ENCODE measurements around the gene SMARCC1. TPM values are rescaled to one million over a fixed set of nuclear protein-coding genes. Genes with fewer than 3 reads are reported as not detected.

The SMARCC1 gene
- total RNA-seq, 1 donor, result 44.5 TPM

DNA sequence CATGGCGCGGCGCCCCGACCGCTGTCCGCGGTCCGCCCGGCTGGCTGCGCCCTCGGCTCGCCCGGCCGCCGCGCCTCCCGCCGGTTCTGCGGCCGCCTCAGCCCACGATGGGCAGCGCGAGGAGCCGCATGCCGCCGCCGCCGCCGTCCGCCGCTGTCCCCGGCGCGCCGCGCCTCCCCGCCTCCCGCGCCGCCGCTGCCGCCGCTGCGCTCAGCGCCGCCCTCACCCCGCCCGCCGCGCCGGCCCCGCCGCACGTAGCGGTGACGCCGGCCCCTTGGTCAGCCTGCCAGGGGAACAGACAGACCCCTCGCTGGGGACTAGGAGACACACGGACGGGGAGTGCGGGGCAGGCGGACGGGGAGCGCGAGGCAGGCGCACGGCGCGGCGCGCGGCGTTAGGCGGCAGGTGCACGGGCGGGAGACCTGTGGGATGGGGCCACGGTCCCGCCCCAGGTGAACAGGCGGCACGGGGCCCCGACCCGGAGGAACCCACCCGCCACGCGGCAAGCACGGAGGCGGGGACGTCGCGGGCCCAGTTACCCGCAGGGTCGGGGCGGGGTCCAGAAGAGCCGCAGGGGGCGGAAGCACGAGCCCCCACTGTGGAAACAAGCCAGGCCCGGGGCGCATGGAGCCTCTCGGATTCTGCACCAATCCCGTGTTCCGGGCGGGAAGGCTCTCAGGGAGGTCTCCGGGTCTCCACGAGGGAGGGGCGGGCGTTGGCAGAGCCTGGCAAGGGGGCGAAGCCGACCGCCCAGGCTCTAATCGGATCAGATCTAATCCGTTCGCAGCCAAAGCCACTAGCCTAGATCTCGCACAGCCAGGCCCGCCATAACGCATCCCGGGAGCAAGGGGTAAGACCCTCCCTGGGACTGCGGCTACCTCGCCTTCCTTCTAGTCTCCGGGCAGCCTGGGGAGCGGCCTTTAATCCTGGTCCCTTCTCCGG lies 202.7 kb downstream of the SMARCC1 start, which contains the start of gene CSPG5:
Gene CSPG5, minus strand, starts transcription at position 175 of the 942 bp plus-strand sequence. Its CDS starts 172 bp downstream, at position 3.
- DNase-seq (ENCODE audit: low read depth), result no peak
- TF ChIP-seq, protein P1, sequence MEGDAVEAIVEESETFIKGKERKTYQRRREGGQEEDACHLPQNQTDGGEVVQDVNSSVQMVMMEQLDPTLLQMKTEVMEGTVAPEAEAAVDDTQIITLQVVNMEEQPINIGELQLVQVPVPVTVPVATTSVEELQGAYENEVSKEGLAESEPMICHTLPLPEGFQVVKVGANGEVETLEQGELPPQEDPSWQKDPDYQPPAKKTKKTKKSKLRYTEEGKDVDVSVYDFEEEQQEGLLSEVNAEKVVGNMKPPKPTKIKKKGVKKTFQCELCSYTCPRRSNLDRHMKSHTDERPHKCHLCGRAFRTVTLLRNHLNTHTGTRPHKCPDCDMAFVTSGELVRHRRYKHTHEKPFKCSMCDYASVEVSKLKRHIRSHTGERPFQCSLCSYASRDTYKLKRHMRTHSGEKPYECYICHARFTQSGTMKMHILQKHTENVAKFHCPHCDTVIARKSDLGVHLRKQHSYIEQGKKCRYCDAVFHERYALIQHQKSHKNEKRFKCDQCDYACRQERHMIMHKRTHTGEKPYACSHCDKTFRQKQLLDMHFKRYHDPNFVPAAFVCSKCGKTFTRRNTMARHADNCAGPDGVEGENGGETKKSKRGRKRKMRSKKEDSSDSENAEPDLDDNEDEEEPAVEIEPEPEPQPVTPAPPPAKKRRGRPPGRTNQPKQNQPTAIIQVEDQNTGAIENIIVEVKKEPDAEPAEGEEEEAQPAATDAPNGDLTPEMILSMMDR (IDR thresholded peaks at IDR 0.05; ENCODE audit: insufficient read depth, low read length), result no peak
- H3K4me3 ChIP-seq (ENCODE audit: low read depth, low read length), result peak within 1 kb of the TSS; percentile 58

DNA sequence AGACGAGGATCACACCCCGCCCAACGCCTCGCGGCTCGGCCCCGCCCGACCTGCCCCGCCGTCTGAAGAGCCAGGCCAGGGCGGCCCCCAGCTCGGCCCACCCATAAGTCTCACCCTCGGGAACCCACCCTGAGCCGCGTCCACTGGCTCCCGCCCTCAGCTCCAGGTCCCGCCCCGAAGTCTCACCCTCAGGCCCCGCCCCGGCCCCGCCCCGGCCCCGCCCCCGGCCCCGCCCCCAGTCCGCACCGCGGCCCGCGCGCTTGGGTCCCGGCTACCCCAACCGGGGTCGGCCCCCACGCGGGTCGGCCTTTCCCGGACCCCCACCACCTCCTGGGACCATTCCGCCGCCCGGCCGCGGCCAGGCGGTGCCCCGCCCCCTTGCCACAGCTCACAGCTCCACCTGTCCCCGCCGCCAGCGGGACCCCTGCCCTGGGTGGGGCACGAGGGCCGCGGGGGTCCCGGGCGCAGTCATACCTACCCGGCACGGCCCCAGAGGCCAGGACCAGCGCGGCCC lies 203.5 kb downstream of the SMARCC1 start:
- no peak for DNase-seq (ENCODE audit: low read depth)
- TF ChIP-seq, protein P1 (IDR thresholded peaks at IDR 0.05; ENCODE audit: insufficient read depth, low read length), result no peak
- H3K4me3 ChIP-seq (ENCODE audit: low read depth, low read length), result peak overlapping the region; percentile 58

DNA sequence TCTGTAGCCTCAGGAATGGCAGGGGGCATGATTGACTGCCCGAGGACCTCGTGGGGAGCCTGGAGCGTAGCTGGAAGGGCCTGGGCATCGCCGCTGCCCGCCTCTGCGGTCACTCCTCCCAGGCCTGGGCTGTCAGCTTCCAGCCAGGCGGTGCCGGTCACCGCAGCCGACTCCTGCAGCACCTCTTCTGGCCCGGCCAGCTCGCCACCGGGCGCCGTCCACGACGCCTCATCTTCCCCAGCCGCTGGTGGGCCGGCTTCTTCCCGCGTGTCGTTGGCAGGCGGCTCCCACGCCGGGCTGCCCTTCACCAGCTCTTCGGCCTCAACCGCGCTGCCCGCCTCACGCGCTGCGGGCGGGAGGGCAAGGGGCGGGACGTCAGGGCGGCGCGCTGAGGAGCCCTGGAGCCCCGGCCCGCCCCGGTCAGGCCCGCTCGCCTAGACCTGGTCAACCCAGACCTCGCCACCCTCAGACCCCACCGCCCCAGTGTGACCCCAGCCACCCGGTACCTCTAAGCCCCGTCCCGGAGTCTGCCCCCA lies 204.0 kb downstream of the SMARCC1 start:
- peak overlapping the region; percentile 45 for H3K4me3 ChIP-seq (ENCODE audit: low read depth, low read length)
- TF ChIP-seq, protein P1 (IDR thresholded peaks at IDR 0.05; ENCODE audit: insufficient read depth, low read length), result no peak
- DNase-seq (ENCODE audit: low read depth), result no peak

DNA sequence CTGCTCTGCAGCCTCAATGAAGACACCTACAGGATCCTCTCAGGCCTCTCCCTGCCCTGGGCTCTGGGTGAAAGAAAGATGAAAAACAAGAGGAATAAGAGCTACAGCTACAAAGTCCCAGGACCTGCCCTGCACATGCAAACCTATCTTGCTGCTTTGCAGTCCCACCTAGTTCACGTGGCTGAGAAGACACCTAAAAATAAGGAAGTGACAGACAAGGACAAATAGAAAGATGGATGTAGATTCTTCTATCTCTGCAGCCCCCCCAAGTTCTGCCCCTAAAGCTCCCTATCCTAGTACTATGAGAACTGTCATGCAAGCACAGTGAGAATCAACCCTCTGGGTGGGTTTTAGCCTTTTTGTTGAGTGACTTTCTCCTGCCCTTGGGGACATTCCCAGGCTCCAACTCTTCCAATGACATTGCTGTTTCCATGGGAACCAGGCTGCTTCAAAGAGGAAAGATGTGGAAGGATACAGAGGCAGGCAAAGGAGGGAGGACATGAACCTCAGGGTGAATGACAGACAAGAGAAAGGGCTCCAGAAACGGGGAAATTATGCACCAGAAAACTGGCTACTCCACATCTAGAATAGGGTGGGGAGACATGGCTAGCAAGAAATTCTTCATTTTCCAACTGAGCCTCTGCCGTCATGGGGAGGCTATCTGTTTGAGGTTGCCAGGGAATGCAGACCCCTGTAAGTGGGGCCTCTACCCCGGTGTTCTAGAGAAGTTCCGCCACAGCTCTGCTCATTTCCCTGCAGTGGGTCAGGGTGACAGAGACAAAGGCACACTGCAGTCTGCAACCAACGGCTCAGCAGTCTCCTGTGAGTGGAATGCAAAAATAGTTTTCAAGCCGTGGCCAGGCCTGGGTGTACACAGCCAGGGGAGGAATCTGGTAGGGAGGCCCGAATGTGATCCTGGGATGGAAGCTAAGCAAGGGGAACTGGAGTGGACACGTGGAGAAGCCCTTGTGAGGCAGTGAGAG lies 208.2 kb downstream of the SMARCC1 start:
- TF ChIP-seq, protein P1 (IDR thresholded peaks at IDR 0.05; ENCODE audit: insufficient read depth, low read length), result no peak
- H3K4me3 ChIP-seq (ENCODE audit: low read depth, low read length), result no peak overlapping the region
- no peak for DNase-seq (ENCODE audit: low read depth)

DNA sequence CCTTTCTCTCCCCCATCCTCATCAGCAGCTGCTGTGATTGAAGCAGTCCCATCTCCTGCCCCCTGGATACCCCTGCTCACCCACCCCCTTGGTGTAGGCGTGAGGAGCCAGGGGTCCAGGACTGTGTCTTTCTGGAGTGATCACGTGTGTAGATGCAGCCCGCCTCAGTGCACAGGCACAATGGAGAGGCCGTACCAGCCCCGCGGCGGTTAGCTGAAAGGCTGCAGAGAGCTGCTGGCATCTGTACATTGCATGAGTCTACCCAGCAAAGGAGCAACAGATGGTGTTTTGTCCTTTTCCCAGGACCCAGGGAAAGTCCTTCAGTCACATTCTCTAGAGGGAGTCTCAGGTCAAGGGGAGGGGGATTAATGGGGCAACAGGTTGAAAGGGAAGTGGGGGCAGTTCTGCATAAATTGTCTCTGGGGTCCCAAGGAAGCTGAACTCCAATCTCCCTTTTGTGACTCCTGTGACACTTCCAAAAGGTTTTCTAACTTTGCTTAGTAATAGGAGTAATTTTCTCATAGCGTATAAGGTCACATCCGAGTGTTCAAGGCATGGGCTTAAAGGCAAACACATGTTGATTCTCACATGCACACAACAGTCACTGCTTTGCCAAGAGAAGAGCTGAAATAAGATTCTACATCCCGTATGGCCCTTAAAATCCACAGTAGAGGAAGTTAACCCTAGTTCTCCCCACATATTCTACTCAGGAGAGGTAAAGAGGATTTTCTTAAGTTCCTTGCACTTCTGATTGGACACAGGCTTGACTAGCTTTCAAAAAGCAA lies 210.1 kb downstream of the SMARCC1 start:
- H3K4me3 ChIP-seq (ENCODE audit: low read depth, low read length), result no peak overlapping the region
- DNase-seq (ENCODE audit: low read depth), result no peak
- TF ChIP-seq, protein P1 (IDR thresholded peaks at IDR 0.05; ENCODE audit: insufficient read depth, low read length), result no peak

All from fibroblast of the aortic adventitia (primary cell).